Sigmoid colon (tissue), 7 donors: Measurements from ENCODE around the gene GORASP2. TPM values are rescaled to one million over a fixed set of nuclear protein-coding genes. Genes with fewer than 3 reads are reported as not detected.

ENCODE experiments used
- DNase-seq: peaks from one replicate; pipeline ENCODE4 v3.0.0-alpha.2; 2019
- H3K27ac ChIP-seq, 4 donors: fragments of 200-600 bp; sonication (generic); one replicate each; pipeline ENCODE4 v1.5.1; 2016 to 2019; ENCODE audit warnings: mild to moderate bottlenecking in 1 of 4
- H3K27me3 ChIP-seq, 3 donors: fragments of 200-600 bp; sonication (generic); one replicate each; pipeline ENCODE4 v1.5.1; 2019; ENCODE audit warnings: mild to moderate bottlenecking in 1 of 3
- H3K36me3 ChIP-seq, 4 donors: fragments of 200-600 bp; sonication (generic); one replicate each; pipeline ENCODE4 v1.5.1; 2016 to 2019
- H3K4me1 ChIP-seq, 4 donors: fragments of 200-600 bp; sonication (generic); one replicate each; pipeline ENCODE4 v1.5.1; 2017 to 2019
- H3K4me3 ChIP-seq, 4 donors: fragments of 200-600 bp; sonication (generic); one replicate each; pipeline ENCODE4 v1.5.1; 2017 to 2019; ENCODE audit warnings: mild to moderate bottlenecking in 2 of 4, moderate library complexity in 1 of 4
- H3K9me3 ChIP-seq, 4 donors: fragments of 200-600 bp in 3 of 4; sonication (generic) in 3 of 4; one replicate each; pipeline versions ENCODE4 v1.5.1 to v1.6.1; 2013 to 2019
- CTCF ChIP-seq, 4 experiments: fragments of 450-650 bp in 3 of 4; fragments of 200-600 bp in 1 of 4; IDR thresholded peaks; one replicate each; pipeline ENCODE4 v1.5.1; 2016 to 2019; ENCODE audit warnings: antibody characterized with exemption in 4 of 4, mild to moderate bottlenecking in 3 of 4, moderate library complexity in 2 of 4
- EP300 ChIP-seq, 4 donors: sonication (generic); formaldehyde crosslinking; IDR thresholded peaks; one replicate each; pipeline ENCODE4 v1.6.1; 2017; ENCODE audit warnings: antibody characterized with exemption in 4 of 4
- POLR2A ChIP-seq, 2 donors: fragments of 450-650 bp; IDR thresholded peaks; one replicate each; pipeline ENCODE4 v1.6.1; 2016; ENCODE audit warnings: antibody characterized with exemption in 2 of 2, mild to moderate bottlenecking in 2 of 2, moderate library complexity in 2 of 2
- POLR2AphosphoS5 ChIP-seq, 4 donors: sonication (generic); formaldehyde crosslinking; IDR thresholded peaks; one replicate each; pipeline ENCODE4 v1.6.1; 2017; ENCODE audit warnings: antibody characterized with exemption in 4 of 4
- WGBS, 2 donors: extraction: QIAGEN DNeasy Blood & Tissue Kit; methylation state at CpG; one replicate each; pipeline ENCODE4 v1.1.7; 2013; 5-methylcytosine and 5-hydroxymethylcytosine counted together
- intact Hi-C: fragments of 100-400 bp; cut with DNase I; formaldehyde crosslinking; loops from one replicate; pipeline ENCODE4 v1.15.1; 2023
- polyA plus RNA-seq, 3 donors: library from polyadenylated mRNA; stranded (reverse); fragments of 200-250 nt; gene quantifications; one replicate each; pipeline ENCODE4 v1.2.3, GENCODE V29; 2013
- total RNA-seq, 4 donors: library from RNA; depleted of rRNA; stranded (reverse); fragments of >200 nt; gene quantifications; one replicate each; pipeline ENCODE4 v1.1.0, GENCODE V29; 2016
- donor health status: healthy with polysubstance abuse.
- donor health status: Bipolar disorder and iron deficiency.
- donor health status: healthy.

GORASP2 gene
- total and polyA plus RNA-seq, 7 donors = 32.4 to 53.8 (median 42.3) TPM

- DNase-seq = no peak
- Histone ChIP-seq H3K4me1 (no peaks in the 10 kb centered on the region), H3K27me3 (no peaks in the 10 kb centered on the region), H3K4me3 (no peak overlapping the region), H3K9me3 (peaks cover 0 to 7% (median under 1%) of the 10 kb centered on the region in 4 donors), H3K36me3 (no peaks in the 10 kb centered on the region), H3K27ac (no peak overlapping the region)
- intact Hi-C loops = loop anchor here (10.0 kb wide), 1 partner anchor 762 kb away; the partner anchor contains the start of gene DYNC1I2
- TF ChIP-seq CTCF (IDR thresholded peaks at IDR 0.05) = no peak
- TF ChIP-seq POLR2A (IDR thresholded peaks at IDR 0.05) = no peak
- TF ChIP-seq POLR2AphosphoS5 (IDR thresholded peaks at IDR 0.05) = no peak
- WGBS, 2 donors = 91 to 93% methylated on average over 8 of the region's 8 CpGs
Observed at GRCh38 chr2:170922634-170923494, 6.2 kb upstream of the GORASP2 start.

GRCh38 chr2:170923799-170924198, 5.3 kb upstream of the GORASP2 start:
- WGBS, 2 donors = 72 to 81% methylated on average over 1 of the region's 1 CpG
- H3K36me3 ChIP-seq = no peaks in the 10 kb centered on the region
- intact Hi-C loops = loop anchor here (10.0 kb wide), 1 partner anchor 761 kb away; the partner anchor contains the start of gene DYNC1I2
- no peak overlapping the region for H3K27ac ChIP-seq
- DNase-seq = no peak
- no peak overlapping the region for H3K4me3 ChIP-seq
- no peaks in the 10 kb centered on the region for H3K27me3 ChIP-seq
- peaks cover 0 to 8% (median 5%) of the 10 kb centered on the region in 4 donors for H3K4me1 ChIP-seq
- no peak for TF ChIP-seq POLR2AphosphoS5 (IDR thresholded peaks at IDR 0.05)
- no peak for TF ChIP-seq POLR2A (IDR thresholded peaks at IDR 0.05)
- TF ChIP-seq CTCF (IDR thresholded peaks at IDR 0.05) = no peak
- no peak for TF ChIP-seq EP300 (IDR thresholded peaks at IDR 0.05)
- no peaks in the 10 kb centered on the region for H3K9me3 ChIP-seq

DNA sequence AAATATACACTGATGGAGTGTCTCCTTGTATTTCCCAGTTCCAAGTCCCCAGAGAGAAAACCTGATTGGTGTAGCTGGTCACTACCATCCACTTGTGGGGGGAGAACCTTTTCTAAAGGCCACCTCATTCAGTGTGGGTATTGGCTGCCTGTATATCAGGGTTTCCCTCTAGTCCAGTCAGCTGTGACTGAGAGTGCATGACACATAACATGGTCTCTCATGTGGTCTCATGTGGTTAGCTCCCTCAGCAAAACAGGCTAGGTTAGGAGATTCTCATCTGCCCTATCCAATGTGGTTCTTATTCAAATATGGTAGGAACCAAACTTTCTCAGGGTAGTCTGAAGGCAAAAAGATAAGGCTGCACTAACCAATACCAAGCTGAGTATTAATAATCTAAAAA, 4.1 kb upstream of the GORASP2 start:
- intact Hi-C loops = loop anchor here (5.0 to 10.0 kb wide), 3 partner anchors 47 to 760 kb away; partner anchors contain the start of genes CYBRD1 and DYNC1I2
- no peak overlapping the region for H3K4me3 ChIP-seq
- TF ChIP-seq CTCF (IDR thresholded peaks at IDR 0.05) = no peak
- no peak for TF ChIP-seq EP300 (IDR thresholded peaks at IDR 0.05)
- TF ChIP-seq POLR2A (IDR thresholded peaks at IDR 0.05) = no peak
- TF ChIP-seq POLR2AphosphoS5 (IDR thresholded peaks at IDR 0.05) = no peak
- H3K4me1 ChIP-seq = peaks cover 0 to 9% (median 6%) of the 10 kb centered on the region in 4 donors
- H3K27me3 ChIP-seq = no peaks in the 10 kb centered on the region
- no peak overlapping the region for H3K27ac ChIP-seq
- no peaks in the 10 kb centered on the region for H3K36me3 ChIP-seq
- no peak for DNase-seq
- H3K9me3 ChIP-seq = no peaks in the 10 kb centered on the region

DNA sequence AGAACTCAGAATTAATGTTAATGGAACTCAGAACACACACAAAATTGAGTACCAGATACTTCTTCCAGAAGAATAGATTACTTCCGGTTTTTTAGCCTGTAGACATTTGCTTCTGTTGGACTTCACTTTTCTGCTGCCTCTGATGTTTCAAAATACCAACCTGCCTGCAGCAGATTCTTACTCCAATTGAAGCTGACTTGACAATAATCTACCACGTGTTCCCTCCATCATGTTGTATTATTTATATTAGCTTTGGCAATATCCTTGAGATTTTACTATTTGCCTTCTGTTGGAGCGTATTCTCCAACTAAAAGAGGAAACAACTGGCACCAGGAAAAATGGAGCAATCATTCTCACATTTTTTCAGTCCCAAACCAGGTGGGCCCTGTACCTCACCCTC, 3.1 kb upstream of the GORASP2 start:
- intact Hi-C loops = loop anchor here (5.0 to 10.0 kb wide), 3 partner anchors 46 to 759 kb away; partner anchors contain the start of genes CYBRD1 and DYNC1I2
- 72 to 88% methylated on average over 3 of the region's 3 CpGs for WGBS, 2 donors

More for the DNA sequence above, 3.1 kb upstream of the GORASP2 start:
- Histone ChIP-seq H3K9me3 (no peaks in the 10 kb centered on the region), H3K36me3 (no peaks in the 10 kb centered on the region), H3K4me1 (peaks cover 0 to 19% (median 15%) of the 10 kb centered on the region in 4 donors), H3K27ac (no peak overlapping the region), H3K27me3 (no peaks in the 10 kb centered on the region), H3K4me3 (no peak overlapping the region)
- no peak for TF ChIP-seq CTCF (IDR thresholded peaks at IDR 0.05)
- TF ChIP-seq POLR2AphosphoS5 (IDR thresholded peaks at IDR 0.05) = no peak
- no peak for TF ChIP-seq EP300 (IDR thresholded peaks at IDR 0.05)
- no peak for TF ChIP-seq POLR2A (IDR thresholded peaks at IDR 0.05)
- no peak for DNase-seq
